ENCODE results near the gene CDA. TPM values are rescaled to one million over a fixed set of nuclear protein-coding genes. Genes with fewer than 3 reads are reported as not detected.

Gene CDA
- polyA plus RNA-seq, 1 of the 3 experiments (the other 2 are of a cell fraction) = 0.12 TPM

GRCh38 chr1:20626524-20626923 lies 37.6 kb downstream of the CDA start:
- no peaks in the 10 kb centered on the region for H3K27me3 ChIP-seq (ENCODE audit: insufficient read depth)

GRCh38 chr1:20630729-20631128 lies 41.8 kb downstream of the CDA start:
- Histone ChIP-seq H3K4me1 (ENCODE audit: control insufficient read depth in 1 of 2, insufficient read depth in 2 of 2, low read depth in 1 of 2, low read length in 1 of 2) (peaks cover 0 to 12% of the 10 kb centered on the region in 2 experiments; a peak in 1 of 4 replicates), H3K27ac (ENCODE audit: low read depth in 2 of 2, low read length in 1 of 2) (no peak overlapping the region), H3K9ac (no peak overlapping the region), H4K20me1 (ENCODE audit: insufficient read depth) (no peaks in the 10 kb centered on the region; the same call in 1 of the 2 replicates), H3K79me2 (ENCODE audit: insufficient read depth) (no peaks in the 10 kb centered on the region), H3K27me3 (ENCODE audit: insufficient read depth) (no peaks in the 10 kb centered on the region), H3K4me2 (no peak overlapping the region), H3F3A (replicated peaks; ENCODE audit: insufficient read depth) (no peaks in the 10 kb centered on the region), H3K9me3 (no peaks in the 10 kb centered on the region), H3K36me3 (replicated peaks in 1 of 2; ENCODE audit: control insufficient read depth in 1 of 2, insufficient read depth in 2 of 2, low read length in 1 of 2) (no peaks in the 10 kb centered on the region), H3K4me3 (ENCODE audit: low read depth in 2 of 2, low read length in 1 of 2) (no peak overlapping the region), H2AFZ (ENCODE audit: low read depth) (no peak overlapping the region), H3K9me2 (no peaks in the 10 kb centered on the region)
- POLR2A ChIA-PET = interaction anchor here (1.2 kb wide), 1 partner anchor 156 kb away, joined by 4 read pairs; no protein-coding TSS in a partner anchor
- 25% methylated on average over 4 of the region's 4 CpGs for WGBS (ENCODE audit: low lambda C conversion rate)
- TF ChIP-seq TAF1 (IDR thresholded peaks at IDR 0.05; ENCODE audit: borderline replicate concordance, low read depth, low read length) = no peak
- no peak for TF ChIP-seq NFIC (IDR thresholded peaks at IDR 0.05; ENCODE audit: borderline replicate concordance)
- TF ChIP-seq, protein P1, sequence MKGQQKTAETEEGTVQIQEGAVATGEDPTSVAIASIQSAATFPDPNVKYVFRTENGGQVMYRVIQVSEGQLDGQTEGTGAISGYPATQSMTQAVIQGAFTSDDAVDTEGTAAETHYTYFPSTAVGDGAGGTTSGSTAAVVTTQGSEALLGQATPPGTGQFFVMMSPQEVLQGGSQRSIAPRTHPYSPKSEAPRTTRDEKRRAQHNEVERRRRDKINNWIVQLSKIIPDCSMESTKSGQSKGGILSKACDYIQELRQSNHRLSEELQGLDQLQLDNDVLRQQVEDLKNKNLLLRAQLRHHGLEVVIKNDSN (IDR thresholded peaks at IDR 0.05; ENCODE audit: borderline replicate concordance, low read depth) = no peak
- TF ChIP-seq CHD2 (IDR thresholded peaks at IDR 0.05; ENCODE audit: low read length, partially characterized antibody) = no peak
- no peak for TF ChIP-seq FOXJ3 (CRISPR knock-in tag; IDR thresholded peaks at IDR 0.05)
- no peak for TF ChIP-seq TEAD4 (IDR thresholded peaks at IDR 0.05; ENCODE audit: borderline replicate concordance, insufficient read depth)
- TF ChIP-seq, protein P2, sequence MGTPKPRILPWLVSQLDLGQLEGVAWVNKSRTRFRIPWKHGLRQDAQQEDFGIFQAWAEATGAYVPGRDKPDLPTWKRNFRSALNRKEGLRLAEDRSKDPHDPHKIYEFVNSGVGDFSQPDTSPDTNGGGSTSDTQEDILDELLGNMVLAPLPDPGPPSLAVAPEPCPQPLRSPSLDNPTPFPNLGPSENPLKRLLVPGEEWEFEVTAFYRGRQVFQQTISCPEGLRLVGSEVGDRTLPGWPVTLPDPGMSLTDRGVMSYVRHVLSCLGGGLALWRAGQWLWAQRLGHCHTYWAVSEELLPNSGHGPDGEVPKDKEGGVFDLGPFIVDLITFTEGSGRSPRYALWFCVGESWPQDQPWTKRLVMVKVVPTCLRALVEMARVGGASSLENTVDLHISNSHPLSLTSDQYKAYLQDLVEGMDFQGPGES (IDR thresholded peaks at IDR 0.05; ENCODE audit: low read depth, low read length) = no peak
- no peak for TF ChIP-seq TCF12 (IDR thresholded peaks at IDR 0.05)
- TF ChIP-seq SIN3A (IDR thresholded peaks at IDR 0.05; ENCODE audit: borderline replicate concordance, low read depth, low read length) = no peak
- TF ChIP-seq MXI1 (IDR thresholded peaks at IDR 0.05; ENCODE audit: low read depth, low read length) = no peak
- TF ChIP-seq EP300 (IDR thresholded peaks at IDR 0.05; ENCODE audit: borderline replicate concordance in 1 of 2, low read depth in 1 of 2, low read length in 1 of 2) = no peak
- CTCF ChIA-PET = interaction anchor here (0.8 to 10.4 kb wide), 7 partner anchors 9 to 137 kb away, joined by 3 to 97 read pairs (median 4); no protein-coding TSS in a partner anchor
- no peak for DNase-seq

More at GRCh38 chr1:20626524-20626923, 37.6 kb downstream of the CDA start:
- Histone ChIP-seq H3K9me3 (no peaks in the 10 kb centered on the region), H3K9ac (no peak overlapping the region), H3K4me3 (ENCODE audit: low read depth in 2 of 2, low read length in 1 of 2) (no peak overlapping the region), H3F3A (replicated peaks; ENCODE audit: insufficient read depth) (no peaks in the 10 kb centered on the region), H2AFZ (ENCODE audit: low read depth) (no peak overlapping the region), H3K9me2 (no peaks in the 10 kb centered on the region), H3K79me2 (ENCODE audit: insufficient read depth) (no peaks in the 10 kb centered on the region), H3K4me1 (ENCODE audit: control insufficient read depth in 1 of 2, insufficient read depth in 2 of 2, low read depth in 1 of 2, low read length in 1 of 2) (no peaks in the 10 kb centered on the region; a peak in 1 of 4 replicates), H4K20me1 (ENCODE audit: insufficient read depth) (no peaks in the 10 kb centered on the region), H3K36me3 (replicated peaks in 1 of 2; ENCODE audit: control insufficient read depth in 1 of 2, insufficient read depth in 2 of 2, low read length in 1 of 2) (no peaks in the 10 kb centered on the region), H3K27ac (ENCODE audit: low read depth in 2 of 2, low read length in 1 of 2) (no peak overlapping the region), H3K4me2 (no peak overlapping the region)
- no peak for TF ChIP-seq POLR2AphosphoS5 (IDR thresholded peaks at IDR 0.05; ENCODE audit: low read depth, low read length)
- TF ChIP-seq YY1 (IDR thresholded peaks at IDR 0.05; ENCODE audit: low read depth) = no peak
- TF ChIP-seq FOSL2 (IDR thresholded peaks at IDR 0.05; ENCODE audit: borderline replicate concordance, low read depth) = no peak
- ChIA-PET CTCF (no interaction called here), POLR2A (no interaction called here)
- 21% methylated on average over 1 of the region's 1 CpG for WGBS (ENCODE audit: low lambda C conversion rate)
- DNase-seq = no peak
